ENCODE results near the gene GALNT14.

GALNT14 gene

DNA sequence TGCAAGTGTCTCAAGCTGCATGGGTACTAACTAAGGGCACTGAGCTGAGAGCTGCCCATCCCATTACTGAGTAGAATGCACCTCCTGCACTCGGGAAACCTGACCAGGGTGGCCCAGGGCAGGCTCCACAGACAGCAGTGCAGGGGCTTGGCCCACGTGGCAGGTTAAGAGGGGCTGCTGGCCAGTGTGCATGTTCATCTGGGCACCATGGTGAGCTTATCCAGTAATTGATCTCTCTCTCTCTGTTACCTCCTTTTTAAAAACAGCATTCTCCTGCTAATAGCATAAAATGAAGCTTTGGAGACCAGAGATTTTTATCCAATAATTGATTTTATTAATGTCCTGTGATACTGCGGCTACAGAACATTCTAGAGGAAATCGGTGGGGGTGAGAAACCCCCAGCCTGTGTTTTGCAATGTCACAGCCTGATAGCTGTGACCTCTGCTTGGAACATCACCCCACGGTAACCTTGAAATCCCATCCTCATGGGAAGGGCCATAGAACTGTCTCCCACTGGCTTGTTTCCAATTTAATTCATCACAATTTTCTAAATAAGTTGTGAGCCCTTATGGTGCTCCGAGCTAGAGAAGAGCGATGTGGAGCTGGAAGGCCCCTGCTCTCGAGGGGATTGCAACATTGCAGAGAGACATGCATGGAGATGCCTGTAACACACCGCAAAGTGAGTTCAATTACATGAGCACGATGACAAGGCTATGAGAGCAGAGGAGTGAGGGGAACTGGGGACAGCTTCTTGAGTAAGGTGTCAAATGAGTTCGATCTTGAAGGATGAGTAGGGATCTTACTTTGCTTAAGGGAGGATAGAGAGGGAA is 143.8 kb downstream of the GALNT14 start:
- H3K36me3 ChIP-seq (ENCODE audit: control insufficient read depth in 2 of 2, insufficient read depth in 1 of 2, low read length in 2 of 2), result no peaks in the 10 kb centered on the region
- no peak for TF ChIP-seq KLF16 (tag by site-specific recombination; IDR thresholded peaks at IDR 0.05)
- TF ChIP-seq ZEB2 (tag by site-specific recombination; IDR thresholded peaks at IDR 0.05), result no peak
- TF ChIP-seq ZNF426 (tag by site-specific recombination; IDR thresholded peaks at IDR 0.05), result no peak
- no peak for TF ChIP-seq ZNF174 (tag by site-specific recombination; IDR thresholded peaks at IDR 0.05)
- TF ChIP-seq ZNF292 (tag by site-specific recombination; IDR thresholded peaks at IDR 0.05; ENCODE audit: borderline replicate concordance, low read depth), result no peak
- no peak for TF ChIP-seq ZNF623 (tag by site-specific recombination; IDR thresholded peaks at IDR 0.05)
- no peak for TF ChIP-seq ZNF302 (tag by site-specific recombination; IDR thresholded peaks at IDR 0.05; ENCODE audit: low read depth)
- TF ChIP-seq, protein P1, sequence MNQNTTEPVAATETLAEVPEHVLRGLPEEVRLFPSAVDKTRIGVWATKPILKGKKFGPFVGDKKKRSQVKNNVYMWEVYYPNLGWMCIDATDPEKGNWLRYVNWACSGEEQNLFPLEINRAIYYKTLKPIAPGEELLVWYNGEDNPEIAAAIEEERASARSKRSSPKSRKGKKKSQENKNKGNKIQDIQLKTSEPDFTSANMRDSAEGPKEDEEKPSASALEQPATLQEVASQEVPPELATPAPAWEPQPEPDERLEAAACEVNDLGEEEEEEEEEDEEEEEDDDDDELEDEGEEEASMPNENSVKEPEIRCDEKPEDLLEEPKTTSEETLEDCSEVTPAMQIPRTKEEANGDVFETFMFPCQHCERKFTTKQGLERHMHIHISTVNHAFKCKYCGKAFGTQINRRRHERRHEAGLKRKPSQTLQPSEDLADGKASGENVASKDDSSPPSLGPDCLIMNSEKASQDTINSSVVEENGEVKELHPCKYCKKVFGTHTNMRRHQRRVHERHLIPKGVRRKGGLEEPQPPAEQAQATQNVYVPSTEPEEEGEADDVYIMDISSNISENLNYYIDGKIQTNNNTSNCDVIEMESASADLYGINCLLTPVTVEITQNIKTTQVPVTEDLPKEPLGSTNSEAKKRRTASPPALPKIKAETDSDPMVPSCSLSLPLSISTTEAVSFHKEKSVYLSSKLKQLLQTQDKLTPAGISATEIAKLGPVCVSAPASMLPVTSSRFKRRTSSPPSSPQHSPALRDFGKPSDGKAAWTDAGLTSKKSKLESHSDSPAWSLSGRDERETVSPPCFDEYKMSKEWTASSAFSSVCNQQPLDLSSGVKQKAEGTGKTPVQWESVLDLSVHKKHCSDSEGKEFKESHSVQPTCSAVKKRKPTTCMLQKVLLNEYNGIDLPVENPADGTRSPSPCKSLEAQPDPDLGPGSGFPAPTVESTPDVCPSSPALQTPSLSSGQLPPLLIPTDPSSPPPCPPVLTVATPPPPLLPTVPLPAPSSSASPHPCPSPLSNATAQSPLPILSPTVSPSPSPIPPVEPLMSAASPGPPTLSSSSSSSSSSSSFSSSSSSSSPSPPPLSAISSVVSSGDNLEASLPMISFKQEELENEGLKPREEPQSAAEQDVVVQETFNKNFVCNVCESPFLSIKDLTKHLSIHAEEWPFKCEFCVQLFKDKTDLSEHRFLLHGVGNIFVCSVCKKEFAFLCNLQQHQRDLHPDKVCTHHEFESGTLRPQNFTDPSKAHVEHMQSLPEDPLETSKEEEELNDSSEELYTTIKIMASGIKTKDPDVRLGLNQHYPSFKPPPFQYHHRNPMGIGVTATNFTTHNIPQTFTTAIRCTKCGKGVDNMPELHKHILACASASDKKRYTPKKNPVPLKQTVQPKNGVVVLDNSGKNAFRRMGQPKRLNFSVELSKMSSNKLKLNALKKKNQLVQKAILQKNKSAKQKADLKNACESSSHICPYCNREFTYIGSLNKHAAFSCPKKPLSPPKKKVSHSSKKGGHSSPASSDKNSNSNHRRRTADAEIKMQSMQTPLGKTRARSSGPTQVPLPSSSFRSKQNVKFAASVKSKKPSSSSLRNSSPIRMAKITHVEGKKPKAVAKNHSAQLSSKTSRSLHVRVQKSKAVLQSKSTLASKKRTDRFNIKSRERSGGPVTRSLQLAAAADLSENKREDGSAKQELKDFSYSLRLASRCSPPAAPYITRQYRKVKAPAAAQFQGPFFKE (tag by site-specific recombination; IDR thresholded peaks at IDR 0.05; ENCODE audit: borderline replicate concordance), result no peak
- POLR2A ChIA-PET, result no interaction called here
- H3K4me3 ChIP-seq (ENCODE audit: low read depth, low read length), result no peak overlapping the region
- H3K27ac ChIP-seq (ENCODE audit: extremely low read depth, low read depth, low read length), result no peak overlapping the region
- CTCF ChIA-PET, result interaction anchor here (0.7 kb wide), 1 partner anchor 1133 kb away, joined by 3 read pairs; no protein-coding TSS in a partner anchor
- H3K4me1 ChIP-seq (ENCODE audit: control insufficient read depth, insufficient read depth, low read length), result no peaks in the 10 kb centered on the region
- no peaks in the 10 kb centered on the region for H3K9me3 ChIP-seq (ENCODE audit: control insufficient read depth, insufficient read depth, low read depth, low read length)

DNA sequence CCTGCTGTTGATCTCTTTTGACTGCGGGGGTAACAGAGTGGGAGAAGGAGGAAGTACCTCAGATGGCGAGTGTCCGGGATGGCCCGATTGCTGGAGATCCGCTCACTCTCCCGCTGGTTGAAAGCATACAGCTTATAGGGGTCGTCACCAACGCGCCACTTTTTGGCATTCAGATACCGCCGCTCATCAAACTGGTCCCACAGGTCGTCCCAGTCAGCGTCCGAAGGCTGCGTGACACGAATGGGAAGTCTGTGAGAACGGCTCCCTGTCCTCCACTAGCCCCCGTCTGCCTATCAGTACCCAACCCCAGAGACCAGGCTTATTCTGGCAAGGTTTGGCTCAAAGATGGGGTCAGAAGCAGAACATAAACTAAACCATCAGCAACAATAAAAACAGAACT is 145.5 kb downstream of the GALNT14 start:
- no peak overlapping the region for H3K4me3 ChIP-seq (ENCODE audit: low read depth, low read length)
- TF ChIP-seq SCRT1 (tag by site-specific recombination; IDR thresholded peaks at IDR 0.05; ENCODE audit: borderline replicate concordance), result no peak
- POLR2A ChIA-PET, result no interaction called here
- no peaks in the 10 kb centered on the region for H3K9me3 ChIP-seq (ENCODE audit: control insufficient read depth, insufficient read depth, low read depth, low read length)
- no peaks in the 10 kb centered on the region for H3K4me1 ChIP-seq (ENCODE audit: control insufficient read depth, insufficient read depth, low read length)
- H3K27ac ChIP-seq (ENCODE audit: extremely low read depth, low read depth, low read length), result no peak overlapping the region
- H3K36me3 ChIP-seq (ENCODE audit: control insufficient read depth in 2 of 2, insufficient read depth in 1 of 2, low read length in 2 of 2), result no peaks in the 10 kb centered on the region
- CTCF ChIA-PET, result no interaction called here

DNA sequence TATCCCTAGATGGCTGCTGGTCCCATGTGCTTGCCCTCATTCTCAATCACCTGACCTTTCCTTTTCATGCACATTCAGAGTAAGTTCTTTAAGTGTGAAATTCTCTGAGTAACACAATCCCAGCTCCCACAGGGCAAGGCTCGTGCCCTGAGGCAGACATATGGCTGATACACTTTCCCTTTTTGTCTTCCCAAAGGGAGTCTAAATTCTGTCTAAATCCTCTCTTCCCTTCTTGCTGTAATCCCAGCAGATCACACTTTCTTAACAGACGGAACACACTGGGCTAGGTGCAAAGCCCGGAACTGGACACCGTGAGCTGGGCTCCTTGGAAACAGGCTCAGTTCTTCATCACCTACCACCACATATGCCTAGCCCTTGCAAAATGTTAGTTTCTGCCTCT is 147.6 kb downstream of the GALNT14 start:
- TF ChIP-seq ZNF555 (tag by site-specific recombination; conservative IDR thresholded peaks at IDR 0.05) (no peak), ZNF24 (tag by site-specific recombination; IDR thresholded peaks at IDR 0.05) (no peak), ZNF677 (tag by site-specific recombination; IDR thresholded peaks at IDR 0.05) (no peak), KLF10 (tag by site-specific recombination; IDR thresholded peaks at IDR 0.05) (no peak), ZNF596 (tag by site-specific recombination; IDR thresholded peaks at IDR 0.05) (no peak), KLF1 (tag by site-specific recombination; IDR thresholded peaks at IDR 0.05) (no peak), ZNF423 (tag by site-specific recombination; IDR thresholded peaks at IDR 0.05) (no peak)
- TF ChIP-seq, protein P2, sequence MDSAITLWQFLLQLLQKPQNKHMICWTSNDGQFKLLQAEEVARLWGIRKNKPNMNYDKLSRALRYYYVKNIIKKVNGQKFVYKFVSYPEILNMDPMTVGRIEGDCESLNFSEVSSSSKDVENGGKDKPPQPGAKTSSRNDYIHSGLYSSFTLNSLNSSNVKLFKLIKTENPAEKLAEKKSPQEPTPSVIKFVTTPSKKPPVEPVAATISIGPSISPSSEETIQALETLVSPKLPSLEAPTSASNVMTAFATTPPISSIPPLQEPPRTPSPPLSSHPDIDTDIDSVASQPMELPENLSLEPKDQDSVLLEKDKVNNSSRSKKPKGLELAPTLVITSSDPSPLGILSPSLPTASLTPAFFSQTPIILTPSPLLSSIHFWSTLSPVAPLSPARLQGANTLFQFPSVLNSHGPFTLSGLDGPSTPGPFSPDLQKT (IDR thresholded peaks at IDR 0.05; ENCODE audit: borderline replicate concordance, low read depth, low read length), result no peak
- H3K36me3 ChIP-seq (ENCODE audit: control insufficient read depth in 2 of 2, insufficient read depth in 1 of 2, low read length in 2 of 2), result no peaks in the 10 kb centered on the region
- POLR2A ChIA-PET, result no interaction called here

More for the DNA sequence above, 147.6 kb downstream of the GALNT14 start:
- CTCF ChIA-PET, result interaction anchor here (0.5 kb wide), 1 partner anchor 826 kb away, joined by 4 read pairs; no protein-coding TSS in a partner anchor
- H3K4me1 ChIP-seq (ENCODE audit: control insufficient read depth, insufficient read depth, low read length), result no peaks in the 10 kb centered on the region
- H3K27ac ChIP-seq (ENCODE audit: extremely low read depth, low read depth, low read length), result no peak overlapping the region
- H3K9me3 ChIP-seq (ENCODE audit: control insufficient read depth, insufficient read depth, low read depth, low read length), result no peaks in the 10 kb centered on the region
- no peak overlapping the region for H3K4me3 ChIP-seq (ENCODE audit: low read depth, low read length)
